Uterus (tissue), 4 donors: ENCODE results near the gene TMEM150C. TPM values are rescaled to one million over a fixed set of nuclear protein-coding genes. Genes with fewer than 3 reads are reported as not detected.

ENCODE experiments used
- DNase-seq, 2 donors: peaks; one replicate each; pipeline ENCODE4 v3.0.0-alpha.2; 2019 to 2020
- H3K27ac ChIP-seq, 2 donors: fragments of 200-600 bp; sonication (generic); 1 replicate in 1 of 2; 2 replicates in 1 of 2; pipeline ENCODE4 v1.5.1; 2016 to 2018
- H3K27me3 ChIP-seq, 2 donors: fragments of 200-600 bp; sonication (generic); one replicate each; pipeline ENCODE4 v1.5.1; 2018 to 2019; ENCODE audit warnings: control low read depth in 1 of 2
- H3K36me3 ChIP-seq, 2 donors: fragments of 200-600 bp; sonication (generic); one replicate each; pipeline ENCODE4 v1.5.1; 2019; ENCODE audit warnings: control low read depth in 1 of 2
- H3K4me1 ChIP-seq, 2 donors: fragments of 200-600 bp; sonication (generic); one replicate each; pipeline ENCODE4 v1.5.1; 2018 to 2019; ENCODE audit warnings: control low read depth in 1 of 2
- H3K4me3 ChIP-seq, 2 donors: fragments of 200-600 bp; sonication (generic); 1 replicate in 1 of 2; 2 replicates in 1 of 2; pipeline ENCODE4 v1.5.1; 2018 to 2019; ENCODE audit warnings: mild to moderate bottlenecking in 1 of 2
- H3K9me3 ChIP-seq, 2 donors: fragments of 200-600 bp; sonication (generic); one replicate each; pipeline ENCODE4 v1.5.1; 2019; ENCODE audit warnings: control low read depth in 1 of 2
- POLR2A ChIP-seq, 2 donors: fragments of 450-650 bp; IDR thresholded peaks; one replicate each; pipeline ENCODE4 v1.6.1; 2016; ENCODE audit warnings: antibody characterized with exemption in 2 of 2, mild to moderate bottlenecking in 1 of 2, moderate library complexity in 1 of 2
- intact Hi-C: fragments of 100-400 bp; cut with DNase I; formaldehyde crosslinking; loops from one replicate; pipeline ENCODE4 v1.15.1; 2023; ENCODE audit warnings: low total_unique reads
- total RNA-seq, 4 donors: library from RNA; depleted of rRNA in 3 of 4; stranded (reverse); fragments of >200 nt in 3 of 4; gene quantifications; one replicate each; pipeline versions ENCODE4 v1.1.0 to v1.2.4, GENCODE V29; 2014 to 2023
- TF ChIP-seq, protein P1 (sequence below), 4 experiments: fragments of 200-600 bp in 2 of 4; fragments of 450-650 bp in 2 of 4; sonication (generic) in 2 of 4; IDR thresholded peaks; one replicate each; pipeline ENCODE4 v1.5.1; 2016 to 2019; ENCODE audit warnings: antibody characterized with exemption in 4 of 4, mild to moderate bottlenecking in 2 of 4, moderate library complexity in 1 of 4
- donor health status: DM: yes; HTN: yes; CAD: no.

The TMEM150C gene
- total RNA-seq, 4 donors from 2014 or later = 3.1 to 22.5 (median 11.6) TPM

DNA sequence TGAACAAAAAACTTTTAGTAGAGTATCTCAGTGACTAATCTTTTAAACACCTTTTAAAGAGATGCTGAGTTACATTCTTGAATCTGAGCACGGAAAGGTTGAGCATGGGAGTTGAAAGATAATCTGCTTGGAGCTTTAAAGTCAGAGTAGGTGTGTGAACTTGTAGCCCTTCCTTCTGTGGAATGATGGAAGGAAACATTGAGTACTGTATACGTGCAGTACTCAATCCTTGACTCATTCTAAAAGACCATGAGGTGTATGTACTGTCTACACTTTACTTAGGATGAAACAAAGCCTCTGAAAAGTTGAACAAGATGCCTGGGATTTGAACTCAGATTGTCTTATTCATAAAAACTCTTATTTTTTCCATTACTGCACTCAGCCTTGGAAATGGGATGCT, 128.0 kb downstream of the TMEM150C start:
- H3K4me3 ChIP-seq = no peak overlapping the region
- no peaks in the 10 kb centered on the region for H3K9me3 ChIP-seq
- no peaks in the 10 kb centered on the region for H3K4me1 ChIP-seq
- intact Hi-C loops = no loop called here
- H3K27ac ChIP-seq = no peak overlapping the region
- no peaks in the 10 kb centered on the region for H3K27me3 ChIP-seq
- no peak for DNase-seq
- no peaks in the 10 kb centered on the region for H3K36me3 ChIP-seq
- TF ChIP-seq POLR2A (IDR thresholded peaks at IDR 0.05) = no peak
- TF ChIP-seq, protein P1, sequence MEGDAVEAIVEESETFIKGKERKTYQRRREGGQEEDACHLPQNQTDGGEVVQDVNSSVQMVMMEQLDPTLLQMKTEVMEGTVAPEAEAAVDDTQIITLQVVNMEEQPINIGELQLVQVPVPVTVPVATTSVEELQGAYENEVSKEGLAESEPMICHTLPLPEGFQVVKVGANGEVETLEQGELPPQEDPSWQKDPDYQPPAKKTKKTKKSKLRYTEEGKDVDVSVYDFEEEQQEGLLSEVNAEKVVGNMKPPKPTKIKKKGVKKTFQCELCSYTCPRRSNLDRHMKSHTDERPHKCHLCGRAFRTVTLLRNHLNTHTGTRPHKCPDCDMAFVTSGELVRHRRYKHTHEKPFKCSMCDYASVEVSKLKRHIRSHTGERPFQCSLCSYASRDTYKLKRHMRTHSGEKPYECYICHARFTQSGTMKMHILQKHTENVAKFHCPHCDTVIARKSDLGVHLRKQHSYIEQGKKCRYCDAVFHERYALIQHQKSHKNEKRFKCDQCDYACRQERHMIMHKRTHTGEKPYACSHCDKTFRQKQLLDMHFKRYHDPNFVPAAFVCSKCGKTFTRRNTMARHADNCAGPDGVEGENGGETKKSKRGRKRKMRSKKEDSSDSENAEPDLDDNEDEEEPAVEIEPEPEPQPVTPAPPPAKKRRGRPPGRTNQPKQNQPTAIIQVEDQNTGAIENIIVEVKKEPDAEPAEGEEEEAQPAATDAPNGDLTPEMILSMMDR (IDR thresholded peaks at IDR 0.05) = no peak

Other genes starting within 250 kb of the TMEM150C start
- gene HNRNPD, start 188.0 kb downstream of the TMEM150C start, total RNA-seq = 100 to 1,000 TPM in 2 of 4 donors, 10 to 100 TPM in 2; 48.7 to 220 (median 102) TPM
- 100 to 1,000 TPM; 149 to 313 (median 248) TPM for gene HNRNPDL, start 131.5 kb downstream of the TMEM150C start, total RNA-seq
- 10 to 100 TPM; 20.5 to 40.2 (median 28.3) TPM for gene ENOPH1, start 131.4 kb downstream of the TMEM150C start, total RNA-seq
- 10 to 100 TPM in 2 of 4 donors, 1 to 10 TPM in 2; 4.1 to 30.3 (median 7.8) TPM for gene SCD5, start 236.8 kb upstream of the TMEM150C start, total RNA-seq